Cerebellar cortex (tissue), 1 donor: Measurements from ENCODE around the gene ARF6.
"Not testable (repeated sequence)": the region's sequence is repeated elsewhere in the genome, so short reads cannot be mapped to it uniquely, and the experiment has no call there.

ENCODE experiments used
- DNase-seq: peaks from one replicate; pipeline ENCODE4 v3.0.0-alpha.2; 2015; ENCODE audit warnings: low spot score

Gene ARF6

GRCh38 chr14:49876563-49877127, 16.2 kb upstream of the ARF6 start:
- no peak for DNase-seq

- DNase-seq = peak; percentile 80
Measured at GRCh38 chr14:49879646-49880204, 13.2 kb upstream of the ARF6 start.

GRCh38 chr14:49880267-49881064, 12.4 kb upstream of the ARF6 start:
- DNase-seq = peak; percentile 84

- DNase-seq = peak; percentile 36
Measured at GRCh38 chr14:49881350-49882001, 11.4 kb upstream of the ARF6 start.

- no peak for DNase-seq
Measured at GRCh38 chr14:49882826-49883694, 9.8 kb upstream of the ARF6 start.

GRCh38 chr14:49886523-49886922, 6.4 kb upstream of the ARF6 start:
- DNase-seq = no peak

GRCh38 chr14:49888293-49888692, 4.6 kb upstream of the ARF6 start:
- no peak for DNase-seq

- peak; percentile 81 for DNase-seq
Measured at GRCh38 chr14:49892301-49892635, 614 bp upstream of the ARF6 start.

- no peak for DNase-seq
Measured at GRCh38 chr14:49893309-49894213, 679 bp downstream of the ARF6 start.

GRCh38 chr14:49894214-49895107, 1.6 kb downstream of the ARF6 start:
- not testable (repeated sequence) for DNase-seq

GRCh38 chr14:49895480-49895879, 2.6 kb downstream of the ARF6 start:
- no peak for DNase-seq

- DNase-seq = not testable (repeated sequence)
Measured at GRCh38 chr14:49896272-49896671, 3.4 kb downstream of the ARF6 start.

GRCh38 chr14:49896966-49897365, 4.1 kb downstream of the ARF6 start:
- no peak for DNase-seq

GRCh38 chr14:49897414-49897813, 4.5 kb downstream of the ARF6 start:
- DNase-seq = no peak

- no peak for DNase-seq
Measured at GRCh38 chr14:49897965-49898364, 5.1 kb downstream of the ARF6 start.

- DNase-seq = no peak
Measured at GRCh38 chr14:49898485-49898884, 5.6 kb downstream of the ARF6 start.

GRCh38 chr14:49900973-49901372, 8.1 kb downstream of the ARF6 start:
- DNase-seq = no peak

GRCh38 chr14:49902679-49903246, 9.9 kb downstream of the ARF6 start:
- not testable (repeated sequence) for DNase-seq

- DNase-seq = no peak
Measured at GRCh38 chr14:49904270-49904669, 11.4 kb downstream of the ARF6 start.

GRCh38 chr14:49905989-49906388, 13.1 kb downstream of the ARF6 start:
- no peak for DNase-seq
